ENCODE results near the gene IGFL3. TPM values are rescaled to one million over a fixed set of nuclear protein-coding genes. Genes with fewer than 3 reads are reported as not detected.
A peak's percentile ranks its signal among the peaks of the same experiment; 100 is the strongest.

Gene IGFL3
- total RNA-seq, 2 donors from 2014 or later: not detected

GRCh38 chr19:46115396-46116106 lies 8.9 kb downstream of the IGFL3 start:
- DNase-seq (peak in 3 of 4 donors; percentile 14 to 22 (median 16)), ATAC-seq (no peak)
- 51 to 53% methylated on average over 9 of the region's 9 CpGs for whole genome bisulfite sequencing, 2 donors
- H3K4me1 ChIP-seq: peaks cover 7% of the 10 kb centered on the region
- intact Hi-C loops (cut with DNase I): no loop called here
- TF ChIP-seq POLR2A (IDR thresholded peaks at IDR 0.05): no peak
- TF ChIP-seq CTCF (IDR thresholded peaks at IDR 0.05): no peak
- H3K9me3 ChIP-seq: no peaks in the 10 kb centered on the region
- no peaks in the 10 kb centered on the region for H3K27me3 ChIP-seq
- no peak overlapping the region for H3K4me3 ChIP-seq
- no peaks in the 10 kb centered on the region for H3K36me3 ChIP-seq (replicated peaks in 1 of 2; ENCODE audit: insufficient read depth in 1 of 2, low read depth in 2 of 2)
- H3K27ac ChIP-seq: no peak overlapping the region

- Histone ChIP-seq H3K4me1 (peaks cover 7% of the 10 kb centered on the region), H3K27ac (no peak overlapping the region), H3K36me3 (replicated peaks in 1 of 2; ENCODE audit: insufficient read depth in 1 of 2, low read depth in 2 of 2) (no peaks in the 10 kb centered on the region), H3K4me3 (no peak overlapping the region), H3K9me3 (no peaks in the 10 kb centered on the region), H3K27me3 (no peaks in the 10 kb centered on the region)
- ATAC-seq (no peak), DNase-seq (no peak)
- TF ChIP-seq POLR2A (IDR thresholded peaks at IDR 0.05) (no peak), CTCF (IDR thresholded peaks at IDR 0.05) (no peak)
- WGBS, 2 donors: 14 to 38% methylated on average over 1 of the region's 1 CpG
- intact Hi-C loops (cut with DNase I): no loop called here
These were observed 10.8 kb downstream of the IGFL3 start for GRCh38 chr19:46113726-46114125.

GRCh38 chr19:46112527-46112926 lies 12.0 kb downstream of the IGFL3 start:
- Histone ChIP-seq H3K4me3 (no peak overlapping the region), H3K27ac (no peak overlapping the region), H3K9me3 (no peaks in the 10 kb centered on the region), H3K4me1 (peaks cover 7% of the 10 kb centered on the region), H3K36me3 (replicated peaks in 1 of 2; ENCODE audit: insufficient read depth in 1 of 2, low read depth in 2 of 2) (no peaks in the 10 kb centered on the region), H3K27me3 (no peaks in the 10 kb centered on the region)
- no peak for TF ChIP-seq POLR2A (IDR thresholded peaks at IDR 0.05)
- no peak for TF ChIP-seq CTCF (IDR thresholded peaks at IDR 0.05)
- ATAC-seq (no peak), DNase-seq (no peak)
- WGBS, 2 donors: 76 to 77% methylated on average over 2 of the region's 2 CpGs
- intact Hi-C loops (cut with DNase I): no loop called here

GRCh38 chr19:46111376-46111775 lies 13.1 kb downstream of the IGFL3 start:
- ATAC-seq (no peak), DNase-seq (no peak)
- Histone ChIP-seq H3K9me3 (no peaks in the 10 kb centered on the region), H3K27me3 (no peaks in the 10 kb centered on the region), H3K4me3 (no peak overlapping the region), H3K36me3 (replicated peaks in 1 of 2; ENCODE audit: insufficient read depth in 1 of 2, low read depth in 2 of 2) (no peaks in the 10 kb centered on the region), H3K4me1 (peaks cover 7% of the 10 kb centered on the region), H3K27ac (no peak overlapping the region)
- WGBS, 2 donors: 65 to 71% methylated on average over 3 of the region's 3 CpGs
- TF ChIP-seq POLR2A (IDR thresholded peaks at IDR 0.05) (no peak), CTCF (IDR thresholded peaks at IDR 0.05) (no peak)
- intact Hi-C loops (cut with DNase I): no loop called here

GRCh38 chr19:46109876-46110275 lies 14.6 kb downstream of the IGFL3 start:
- Histone ChIP-seq H3K4me1 (no peaks in the 10 kb centered on the region), H3K27ac (no peak overlapping the region), H3K4me3 (no peak overlapping the region), H3K9me3 (no peaks in the 10 kb centered on the region), H3K36me3 (replicated peaks in 1 of 2; ENCODE audit: insufficient read depth in 1 of 2, low read depth in 2 of 2) (no peaks in the 10 kb centered on the region), H3K27me3 (no peaks in the 10 kb centered on the region)
- TF ChIP-seq POLR2A (IDR thresholded peaks at IDR 0.05): no peak
- no peak for TF ChIP-seq CTCF (IDR thresholded peaks at IDR 0.05)
- WGBS, 2 donors: 53 to 71% methylated on average over 6 of the region's 6 CpGs
- no peak for DNase-seq
- intact Hi-C loops (cut with DNase I): no loop called here
- no peak for ATAC-seq

All from body of pancreas (tissue), 4 donors.